HG03066 (cell line): ENCODE results near the gene FOCAD.

Experiments used
- ATAC-seq: cut with Tn5 transposase; IDR thresholded peaks from one replicate; pipeline ENCODE4 v1.9.1; 2021; ENCODE audit warnings: low read depth; ENCODE audit not compliant: unreplicated experiment

Gene FOCAD

DNA sequence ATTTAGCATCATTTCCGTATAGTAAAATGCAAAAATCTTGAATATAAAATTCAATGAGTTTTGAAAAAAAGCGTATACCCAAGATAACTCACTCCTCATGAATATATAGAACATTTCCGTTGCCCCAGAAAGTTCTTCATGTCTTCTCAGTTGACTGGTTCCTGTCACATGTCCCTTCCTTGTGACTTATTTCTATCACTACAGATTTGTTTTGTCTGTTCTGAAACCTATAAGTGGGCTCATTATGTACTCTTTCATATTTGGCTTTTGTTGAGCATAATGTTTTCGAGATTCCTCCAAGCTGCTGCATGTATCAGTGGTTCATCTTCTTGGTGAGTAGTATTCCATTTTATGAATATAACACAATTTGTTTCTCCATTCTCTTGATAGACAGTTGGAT is 358.4 kb downstream of the FOCAD start:
- ATAC-seq, result no peak

DNA sequence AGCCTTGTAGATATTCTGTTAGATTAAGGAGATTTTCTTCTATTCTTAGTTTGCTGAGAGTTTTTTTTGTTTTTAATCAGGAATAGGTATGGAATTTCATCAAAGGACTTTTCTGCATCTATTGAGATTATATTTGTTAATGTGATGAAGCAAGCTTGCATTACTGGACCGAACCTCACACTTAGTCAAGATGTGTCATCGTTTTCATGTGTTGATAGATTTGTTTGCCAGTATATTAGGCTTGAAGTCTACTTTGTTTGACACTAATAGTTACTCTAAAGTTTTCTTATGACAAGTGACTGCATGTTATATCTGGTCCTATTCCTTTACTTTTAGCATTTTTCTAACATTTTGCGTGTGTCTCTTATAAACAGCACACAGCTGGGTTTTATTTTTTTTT is 359.8 kb downstream of the FOCAD start:
- ATAC-seq, result no peak
